WTC11 (cell line): ENCODE data around the gene FAM174B. TPM values are rescaled to one million over a fixed set of nuclear protein-coding genes. Genes with fewer than 3 reads are reported as not detected.

ENCODE experiments used
- ATAC-seq: fragments of 200-7000 bp; cut with Tn5 transposase; 2 replicates; pipeline ENCODE4 v1.10.0; 2021; ENCODE audit warnings: mild to moderate bottlenecking, moderate library complexity
- CTCF ChIA-PET: fragments of 300-600 bp; sonication (Branson Sonifier 250); formaldehyde crosslinking; loops from one replicate; lab custom pipeline; 2021; ENCODE audit warnings: antibody characterized with exemption; lab: Charles Lee
- POLR2A ChIA-PET: fragments of 350-600 bp; sonication (Branson Sonifier 250); formaldehyde crosslinking; loops from one replicate; lab custom pipeline; 2021; ENCODE audit warnings: antibody characterized with exemption; lab: Charles Lee
- DNase-seq: peaks from one replicate; pipeline ENCODE4 v3.0.0; 2021; ENCODE audit warnings: low spot score
- H3K27ac Mint-ChIP-seq: 2 replicates; pipeline ENCODE4 v1.8.0; 2021; ENCODE audit warnings: mixed read lengths
- H3K27me3 Mint-ChIP-seq: 2 replicates; pipeline ENCODE4 v1.8.0; 2021; ENCODE audit warnings: low read depth, mild to moderate bottlenecking, moderate library complexity, mixed read lengths
- H3K36me3 Mint-ChIP-seq: 2 replicates; pipeline ENCODE4 v1.8.0; 2021; ENCODE audit warnings: mixed read lengths
- H3K4me1 Mint-ChIP-seq: 2 replicates; pipeline ENCODE4 v1.8.0; 2022; ENCODE audit warnings: mixed read lengths
- H3K4me3 Mint-ChIP-seq: 2 replicates; pipeline ENCODE4 v1.8.0; 2021; ENCODE audit warnings: mild to moderate bottlenecking, moderate library complexity, mixed read lengths
- H3K9me3 Mint-ChIP-seq: 2 replicates; pipeline ENCODE4 v1.8.0; 2021; ENCODE audit warnings: mixed read lengths
- ATF2 ChIP-seq: sonication (generic); formaldehyde crosslinking; IDR thresholded peaks from 2 replicates; pipeline ENCODE4 v1.8.1; 2022; ENCODE audit warnings: low read depth, missing genetic modification reagents, borderline replicate concordance
- CREB1 ChIP-seq: sonication (generic); formaldehyde crosslinking; IDR thresholded peaks from 2 replicates; pipeline ENCODE4 v1.8.0; 2023; ENCODE audit warnings: mild to moderate bottlenecking, missing genetic modification reagents
- CREM ChIP-seq: sonication (generic); formaldehyde crosslinking; IDR thresholded peaks from 2 replicates; pipeline ENCODE4 v1.8.1; 2022; ENCODE audit warnings: mild to moderate bottlenecking, missing genetic modification reagents, moderate library complexity
- ERG ChIP-seq: fragments of 250-450 bp; sonication (Bioruptor Pico); IDR thresholded peaks from 2 replicates; pipeline ENCODE4 v1.8.0; 2021; ENCODE audit warnings: mild to moderate bottlenecking
- FOXJ3 ChIP-seq: sonication (generic); formaldehyde crosslinking; IDR thresholded peaks from 2 replicates; pipeline ENCODE4 v1.9.0; 2021; ENCODE audit warnings: missing genetic modification reagents, mild to moderate bottlenecking, borderline replicate concordance
- FOXP1 ChIP-seq: sonication (generic); formaldehyde crosslinking; IDR thresholded peaks from 2 replicates; pipeline ENCODE4 v1.8.0; 2022; ENCODE audit warnings: missing genetic modification reagents, mild to moderate bottlenecking, moderate library complexity, borderline replicate concordance
- GRHL2 ChIP-seq: fragments of 250-450 bp; sonication (Bioruptor Pico); IDR thresholded peaks from 2 replicates; pipeline ENCODE4 v1.8.0; 2022; ENCODE audit warnings: mild to moderate bottlenecking, moderate library complexity; ENCODE audit not compliant: insufficient replicate concordance, severe bottlenecking
- IRF2 ChIP-seq: sonication (generic); formaldehyde crosslinking; IDR thresholded peaks from 2 replicates; pipeline ENCODE4 v1.8.0; 2022; ENCODE audit warnings: low read depth, missing genetic modification reagents, borderline replicate concordance
- JUN ChIP-seq: sonication (generic); formaldehyde crosslinking; IDR thresholded peaks from 2 replicates; pipeline ENCODE4 v1.8.0; 2023; ENCODE audit warnings: mild to moderate bottlenecking, missing genetic modification reagents
- MXD4 ChIP-seq: fragments of 250-450 bp; sonication (Bioruptor Pico); IDR thresholded peaks from 2 replicates; pipeline ENCODE4 v1.8.0; 2021; ENCODE audit warnings: mild to moderate bottlenecking, moderate library complexity, borderline replicate concordance
- NR2C2 ChIP-seq: sonication (generic); formaldehyde crosslinking; IDR thresholded peaks from 2 replicates; pipeline ENCODE4 v1.8.0; 2022; ENCODE audit warnings: mild to moderate bottlenecking, missing genetic modification reagents
- OVOL2 ChIP-seq: fragments of 250-450 bp; sonication (Bioruptor Pico); IDR thresholded peaks from 2 replicates; pipeline ENCODE4 v1.9.0; 2021; ENCODE audit warnings: mild to moderate bottlenecking, borderline replicate concordance
- PREB ChIP-seq: sonication (generic); formaldehyde crosslinking; IDR thresholded peaks from 2 replicates; pipeline ENCODE4 v1.8.1; 2022; ENCODE audit warnings: mild to moderate bottlenecking, missing genetic modification reagents, moderate library complexity, borderline replicate concordance
- PRRX2 ChIP-seq: fragments of 250-450 bp; sonication (Bioruptor Pico); IDR thresholded peaks from 2 replicates; pipeline ENCODE4 v1.8.0; 2021; ENCODE audit warnings: mild to moderate bottlenecking
- RELA ChIP-seq: sonication (generic); formaldehyde crosslinking; IDR thresholded peaks from 2 replicates; pipeline ENCODE4 v1.8.1; 2022; ENCODE audit warnings: missing genetic modification reagents, mild to moderate bottlenecking, borderline replicate concordance
- SMAD4 ChIP-seq: sonication (generic); formaldehyde crosslinking; IDR thresholded peaks from 2 replicates; pipeline ENCODE4 v1.8.0; 2022; ENCODE audit warnings: mild to moderate bottlenecking, missing genetic modification reagents
- TP53 ChIP-seq: sonication (generic); formaldehyde crosslinking; IDR thresholded peaks from 2 replicates; pipeline ENCODE4 v1.8.1; 2023; ENCODE audit warnings: mild to moderate bottlenecking, missing genetic modification reagents
- ZNF263 ChIP-seq: sonication (generic); formaldehyde crosslinking; IDR thresholded peaks from 2 replicates; pipeline ENCODE4 v1.8.1; 2022; ENCODE audit warnings: low read depth, mild to moderate bottlenecking, moderate library complexity, missing genetic modification reagents
- ZNF416 ChIP-seq: fragments of 250-450 bp; sonication (Bioruptor Pico); IDR thresholded peaks from 2 replicates; pipeline ENCODE4 v1.9.0; 2021; ENCODE audit warnings: mild to moderate bottlenecking, inconsistent platforms
- ZNF425 ChIP-seq: fragments of 250-450 bp; sonication (Bioruptor Pico); conservative IDR thresholded peaks from 2 replicates; pipeline ENCODE4 v1.9.0; 2021; ENCODE audit warnings: mild to moderate bottlenecking
- total RNA-seq: library from RNA; stranded (reverse); gene quantifications from 3 replicates; pipeline ENCODE4 v1.2.3, GENCODE V29; 2021

FAM174B gene
- total RNA-seq, 1 experiment from 2014 or later = 22.1 TPM

GRCh38 chr15:92576597-92577200, 78.9 kb downstream of the FAM174B start:
- CTCF ChIA-PET = no interaction called here
- no peak for TF ChIP-seq JUN (CRISPR knock-in tag)
- no peaks in the 10 kb centered on the region for H3K4me1 Mint-ChIP-seq

GRCh38 chr15:92574566-92574965, 81.0 kb downstream of the FAM174B start:
- H3K4me3 Mint-ChIP-seq = no peak overlapping the region
- ATAC-seq = no peak
- POLR2A ChIA-PET = no interaction called here
- H3K36me3 Mint-ChIP-seq = no peaks in the 10 kb centered on the region
- H3K27me3 Mint-ChIP-seq = peaks cover 8% of the 10 kb centered on the region
- CTCF ChIA-PET = interaction anchor here (0.7 kb wide), 1 partner anchor 588 kb away, joined by 3 read pairs; no protein-coding TSS in a partner anchor
- H3K9me3 Mint-ChIP-seq = peaks cover 8% of the 10 kb centered on the region; the same call in 1 of the 2 replicates
- H3K4me1 Mint-ChIP-seq = no peaks in the 10 kb centered on the region
- TF ChIP-seq GRHL2 (CRISPR knock-in tag) (no peak), IRF2 (CRISPR knock-in tag) (no peak), PRRX2 (CRISPR knock-in tag) (no peak), SMAD4 (no peak), ZNF425 (no peak), ERG (CRISPR knock-in tag) (no peak), RELA (CRISPR knock-in tag) (no peak), ZNF263 (CRISPR knock-in tag) (no peak), CREM (CRISPR knock-in tag) (no peak), ZNF416 (CRISPR knock-in tag) (no peak), OVOL2 (no peak), PREB (no peak), TP53 (CRISPR knock-in tag) (no peak), ATF2 (CRISPR knock-in tag) (no peak), CREB1 (CRISPR knock-in tag) (no peak), MXD4 (CRISPR knock-in tag) (no peak), FOXP1 (CRISPR knock-in tag) (no peak), NR2C2 (CRISPR knock-in tag) (no peak), FOXJ3 (no peak)
- TF ChIP-seq, all 79 proteins: peak for 0
- H3K27ac Mint-ChIP-seq = no peak overlapping the region
- no peak for DNase-seq

More at GRCh38 chr15:92576597-92577200, 78.9 kb downstream of the FAM174B start:
- DNase-seq (no peak), ATAC-seq (no peak)
- Mint-ChIP-seq H3K36me3 (no peaks in the 10 kb centered on the region), H3K27ac (no peak overlapping the region), H3K9me3 (0 out of 2 replicates have a peak, but pooled peaks cover 8% of the 10 kb centered on the region), H3K4me3 (no peak overlapping the region), H3K27me3 (peaks cover 5% of the 10 kb centered on the region; the same call in 1 of the 2 replicates)
- POLR2A ChIA-PET = no interaction called here
